ENCODE results near the gene AATK.

The AATK gene

GRCh38 chr17:81153340-81153803 is 12.6 kb downstream of the AATK start:
- Histone ChIP-seq H2AFZ (ENCODE audit: low read depth, low read length) (no peak overlapping the region), H2BK12ac (ENCODE audit: low read length in 2 of 2) (no peak overlapping the region), H4K91ac (ENCODE audit: low read length) (no peak overlapping the region), H2BK120ac (ENCODE audit: low read depth, low read length) (no peak overlapping the region), H3K4me2 (ENCODE audit: low read length, poor library complexity, severe bottlenecking) (no peak overlapping the region), H3K36me3 (ENCODE audit: control insufficient read depth in 1 of 2, insufficient read depth in 2 of 2, low read depth in 1 of 2, low read length in 2 of 2) (no peaks in the 10 kb centered on the region), H4K8ac (ENCODE audit: low read length) (no peak overlapping the region), H3K79me1 (replicated peaks; ENCODE audit: low read length, poor library complexity, severe bottlenecking) (no peaks in the 10 kb centered on the region), H3K9me3 (ENCODE audit: control insufficient read depth, low read length) (no peaks in the 10 kb centered on the region), H3K18ac (ENCODE audit: low read depth in 1 of 2, low read length in 2 of 2) (no peak overlapping the region), H3K9ac (ENCODE audit: low read length) (peak overlapping the region; percentile 26), H3K4ac (ENCODE audit: low read depth in 1 of 2, low read length in 2 of 2) (no peak overlapping the region), H3K14ac (ENCODE audit: low read length in 2 of 2) (no peak overlapping the region), H2BK15ac (ENCODE audit: low read depth, poor library complexity, severe bottlenecking) (no peak overlapping the region), H3K4me1 (ENCODE audit: control insufficient read depth, insufficient read depth, low read depth, low read length) (peaks cover 2% of the 10 kb centered on the region), H3K27ac (ENCODE audit: low read length, poor library complexity, severe bottlenecking) (no peak overlapping the region), H2BK5ac (ENCODE audit: low read depth, low read length, poor library complexity, severe bottlenecking) (no peak overlapping the region), H3K23ac (ENCODE audit: low read length in 2 of 2) (no peak overlapping the region), H3K27me3 (ENCODE audit: control insufficient read depth in 1 of 2, insufficient read depth in 1 of 2, low read length in 2 of 2) (peaks cover 29 to 47% of the 10 kb centered on the region in 2 experiments), H2AK5ac (ENCODE audit: low read length, severe bottlenecking) (no peak overlapping the region), H3K4me3 (ENCODE audit: insufficient read depth in 1 of 2, low read depth in 1 of 2, low read length in 2 of 2) (no peak overlapping the region)
- no peak for DNase-seq
- 86% methylated on average over 17 of the region's 17 CpGs for WGBS

GRCh38 chr17:81152288-81152828 is 13.7 kb downstream of the AATK start:
- Histone ChIP-seq H3K4ac (ENCODE audit: low read depth in 1 of 2, low read length in 2 of 2) (no peak overlapping the region), H2AK5ac (ENCODE audit: low read length, severe bottlenecking) (no peak overlapping the region), H2BK120ac (ENCODE audit: low read depth, low read length) (no peak overlapping the region), H3K4me2 (ENCODE audit: low read length, poor library complexity, severe bottlenecking) (no peak overlapping the region), H2BK12ac (ENCODE audit: low read length in 2 of 2) (no peak overlapping the region), H3K9ac (ENCODE audit: low read length) (no peak overlapping the region), H3K18ac (ENCODE audit: low read depth in 1 of 2, low read length in 2 of 2) (no peak overlapping the region), H4K8ac (ENCODE audit: low read length) (no peak overlapping the region), H3K14ac (ENCODE audit: low read length in 2 of 2) (no peak overlapping the region), H3K4me1 (ENCODE audit: control insufficient read depth, insufficient read depth, low read depth, low read length) (peaks cover 2% of the 10 kb centered on the region), H3K27me3 (ENCODE audit: control insufficient read depth in 1 of 2, insufficient read depth in 1 of 2, low read length in 2 of 2) (peaks cover 32 to 45% of the 10 kb centered on the region in 2 experiments), H2BK5ac (ENCODE audit: low read depth, low read length, poor library complexity, severe bottlenecking) (no peak overlapping the region), H3K23ac (ENCODE audit: low read length in 2 of 2) (no peak overlapping the region), H3K9me3 (ENCODE audit: control insufficient read depth, low read length) (no peaks in the 10 kb centered on the region), H3K4me3 (ENCODE audit: insufficient read depth in 1 of 2, low read depth in 1 of 2, low read length in 2 of 2) (no peak overlapping the region), H4K91ac (ENCODE audit: low read length) (no peak overlapping the region), H2BK15ac (ENCODE audit: low read depth, poor library complexity, severe bottlenecking) (no peak overlapping the region), H3K79me1 (replicated peaks; ENCODE audit: low read length, poor library complexity, severe bottlenecking) (no peaks in the 10 kb centered on the region), H2AFZ (ENCODE audit: low read depth, low read length) (no peak overlapping the region), H3K36me3 (ENCODE audit: control insufficient read depth in 1 of 2, insufficient read depth in 2 of 2, low read depth in 1 of 2, low read length in 2 of 2) (no peaks in the 10 kb centered on the region), H3K27ac (ENCODE audit: low read length, poor library complexity, severe bottlenecking) (no peak overlapping the region)
- DNase-seq: no peak
- 92% methylated on average over 5 of the region's 8 CpGs for WGBS

- Histone ChIP-seq H4K91ac (ENCODE audit: low read length) (no peak overlapping the region), H3K4me2 (ENCODE audit: low read length, poor library complexity, severe bottlenecking) (no peak overlapping the region), H2BK15ac (ENCODE audit: low read depth, poor library complexity, severe bottlenecking) (no peak overlapping the region), H3K4me3 (ENCODE audit: insufficient read depth in 1 of 2, low read depth in 1 of 2, low read length in 2 of 2) (no peak overlapping the region), H3K27me3 (ENCODE audit: control insufficient read depth in 1 of 2, insufficient read depth in 1 of 2, low read length in 2 of 2) (peaks cover 32 to 45% of the 10 kb centered on the region in 2 experiments), H4K8ac (ENCODE audit: low read length) (no peak overlapping the region), H2AK5ac (ENCODE audit: low read length, severe bottlenecking) (no peak overlapping the region), H3K27ac (ENCODE audit: low read length, poor library complexity, severe bottlenecking) (no peak overlapping the region), H3K9me3 (ENCODE audit: control insufficient read depth, low read length) (no peaks in the 10 kb centered on the region), H2BK120ac (ENCODE audit: low read depth, low read length) (no peak overlapping the region), H3K18ac (ENCODE audit: low read depth in 1 of 2, low read length in 2 of 2) (no peak overlapping the region), H3K4ac (ENCODE audit: low read depth in 1 of 2, low read length in 2 of 2) (no peak overlapping the region), H2BK5ac (ENCODE audit: low read depth, low read length, poor library complexity, severe bottlenecking) (no peak overlapping the region), H3K9ac (ENCODE audit: low read length) (no peak overlapping the region), H2BK12ac (ENCODE audit: low read length in 2 of 2) (no peak overlapping the region), H3K14ac (ENCODE audit: low read length in 2 of 2) (no peak overlapping the region), H2AFZ (ENCODE audit: low read depth, low read length) (no peak overlapping the region), H3K36me3 (ENCODE audit: control insufficient read depth in 1 of 2, insufficient read depth in 2 of 2, low read depth in 1 of 2, low read length in 2 of 2) (no peaks in the 10 kb centered on the region), H3K79me1 (replicated peaks; ENCODE audit: low read length, poor library complexity, severe bottlenecking) (no peaks in the 10 kb centered on the region), H3K23ac (ENCODE audit: low read length in 2 of 2) (no peak overlapping the region), H3K4me1 (ENCODE audit: control insufficient read depth, insufficient read depth, low read depth, low read length) (peaks cover 2% of the 10 kb centered on the region)
- no peak for DNase-seq
- WGBS: 98% methylated on average over 10 of the region's 13 CpGs
Measured at GRCh38 chr17:81151278-81151677, 14.7 kb downstream of the AATK start.

- H3K9me3 ChIP-seq (ENCODE audit: control insufficient read depth, low read length): no peaks in the 10 kb centered on the region
- H2BK120ac ChIP-seq (ENCODE audit: low read depth, low read length): no peak overlapping the region
- H4K91ac ChIP-seq (ENCODE audit: low read length): no peak overlapping the region
- no peak overlapping the region for H2AK5ac ChIP-seq (ENCODE audit: low read length, severe bottlenecking)
- H3K18ac ChIP-seq (ENCODE audit: low read depth in 1 of 2, low read length in 2 of 2): no peak overlapping the region
- no peak overlapping the region for H2BK5ac ChIP-seq (ENCODE audit: low read depth, low read length, poor library complexity, severe bottlenecking)
- DNase-seq: no peak
- no peaks in the 10 kb centered on the region for H3K79me1 ChIP-seq (replicated peaks; ENCODE audit: low read length, poor library complexity, severe bottlenecking)
- H3K14ac ChIP-seq (ENCODE audit: low read length in 2 of 2): no peak overlapping the region
- H3K27me3 ChIP-seq (ENCODE audit: control insufficient read depth in 1 of 2, insufficient read depth in 1 of 2, low read length in 2 of 2): peaks cover 32 to 49% of the 10 kb centered on the region in 2 experiments
- H3K4me2 ChIP-seq (ENCODE audit: low read length, poor library complexity, severe bottlenecking): no peak overlapping the region
- no peak overlapping the region for H4K8ac ChIP-seq (ENCODE audit: low read length)
- no peak overlapping the region for H3K9ac ChIP-seq (ENCODE audit: low read length)
- no peak overlapping the region for H2BK15ac ChIP-seq (ENCODE audit: low read depth, poor library complexity, severe bottlenecking)
- no peak overlapping the region for H3K23ac ChIP-seq (ENCODE audit: low read length in 2 of 2)
- H3K4ac ChIP-seq (ENCODE audit: low read depth in 1 of 2, low read length in 2 of 2): no peak overlapping the region
- H2BK12ac ChIP-seq (ENCODE audit: low read length in 2 of 2): no peak overlapping the region
- no peak overlapping the region for H3K27ac ChIP-seq (ENCODE audit: low read length, poor library complexity, severe bottlenecking)
- H2AFZ ChIP-seq (ENCODE audit: low read depth, low read length): no peak overlapping the region
- H3K4me1 ChIP-seq (ENCODE audit: control insufficient read depth, insufficient read depth, low read depth, low read length): peaks cover 2% of the 10 kb centered on the region
- WGBS: 85% methylated on average over 13 of the region's 14 CpGs
- H3K4me3 ChIP-seq (ENCODE audit: insufficient read depth in 1 of 2, low read depth in 1 of 2, low read length in 2 of 2): no peak overlapping the region
- no peaks in the 10 kb centered on the region for H3K36me3 ChIP-seq (ENCODE audit: control insufficient read depth in 1 of 2, insufficient read depth in 2 of 2, low read depth in 1 of 2, low read length in 2 of 2)
Measured at GRCh38 chr17:81150377-81151077, 15.5 kb downstream of the AATK start.

All from mesenchymal stem cell (in vitro differentiated cells and primary cell).